HG03196 (cell line): ENCODE data around the gene RTTN.
"Not testable (repeated sequence)": the region's sequence is repeated elsewhere in the genome, so short reads cannot be mapped to it uniquely, and the experiment has no call there.

Source experiments
- ATAC-seq: cut with Tn5 transposase; IDR thresholded peaks from one replicate; pipeline ENCODE4 v1.9.1; 2021; ENCODE audit not compliant: unreplicated experiment

Gene RTTN, protein sequence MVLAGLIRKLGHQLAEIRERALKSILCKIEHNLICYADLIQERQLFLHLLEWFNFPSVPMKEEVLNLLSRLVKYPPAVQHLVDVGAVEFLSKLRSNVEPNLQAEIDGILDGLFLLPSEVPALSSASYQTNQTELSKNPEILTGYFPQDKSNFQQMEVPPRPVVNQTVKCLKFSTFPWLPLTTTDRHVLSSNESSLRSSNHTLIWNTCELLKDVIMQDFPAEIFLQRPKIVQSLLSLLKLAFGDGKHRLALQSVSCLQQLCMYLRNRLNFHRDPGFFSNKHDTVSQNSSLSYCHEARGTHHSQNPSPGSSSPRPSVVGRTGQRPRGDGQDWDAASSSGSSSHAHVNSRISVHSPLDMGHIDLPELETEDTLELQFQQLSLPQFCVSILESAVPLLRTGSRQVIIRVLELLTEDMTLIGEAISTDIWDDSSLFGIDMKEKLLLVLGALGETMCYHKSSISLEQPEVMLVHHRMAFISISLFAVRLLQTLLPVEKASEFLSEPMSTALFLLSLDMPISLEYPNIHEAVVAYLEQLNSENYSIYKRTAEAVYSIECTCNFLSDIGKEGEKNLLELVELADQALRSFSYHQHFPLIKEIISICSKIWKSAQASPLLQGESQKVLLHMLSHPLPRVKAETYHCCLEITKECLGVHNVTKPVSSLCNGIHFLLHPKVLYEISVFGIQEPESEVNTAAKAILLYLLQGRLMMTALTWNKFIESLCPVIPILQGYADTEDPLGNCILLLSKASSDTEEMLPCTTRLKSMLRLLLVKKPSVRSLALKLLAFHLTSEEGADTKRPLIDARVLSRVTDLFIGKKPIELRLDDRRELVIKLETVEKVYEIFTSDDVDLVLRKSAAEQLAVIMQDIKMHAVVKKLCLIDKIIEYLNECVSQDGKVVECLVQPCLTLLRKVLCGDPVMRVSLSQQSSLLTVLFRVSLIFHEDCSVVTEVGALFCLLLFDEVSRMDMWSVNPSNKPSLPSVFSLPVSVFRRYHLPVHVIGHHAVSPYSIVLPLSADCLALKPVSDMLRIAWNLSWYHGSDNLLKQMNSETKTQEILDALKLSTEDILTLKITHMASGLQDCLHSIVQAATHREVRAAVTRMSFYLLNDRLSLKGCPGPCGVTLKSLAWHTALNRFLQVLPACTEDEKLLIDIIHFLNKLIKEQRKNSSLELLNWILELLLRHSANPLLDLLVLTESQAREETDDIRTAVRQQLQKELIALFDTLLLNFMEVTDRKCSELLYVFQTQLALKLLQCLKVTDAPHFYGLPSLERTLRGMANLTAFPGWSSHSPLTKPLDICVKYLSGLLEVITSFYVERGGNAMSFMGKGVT (N-terminal part only)

DNA sequence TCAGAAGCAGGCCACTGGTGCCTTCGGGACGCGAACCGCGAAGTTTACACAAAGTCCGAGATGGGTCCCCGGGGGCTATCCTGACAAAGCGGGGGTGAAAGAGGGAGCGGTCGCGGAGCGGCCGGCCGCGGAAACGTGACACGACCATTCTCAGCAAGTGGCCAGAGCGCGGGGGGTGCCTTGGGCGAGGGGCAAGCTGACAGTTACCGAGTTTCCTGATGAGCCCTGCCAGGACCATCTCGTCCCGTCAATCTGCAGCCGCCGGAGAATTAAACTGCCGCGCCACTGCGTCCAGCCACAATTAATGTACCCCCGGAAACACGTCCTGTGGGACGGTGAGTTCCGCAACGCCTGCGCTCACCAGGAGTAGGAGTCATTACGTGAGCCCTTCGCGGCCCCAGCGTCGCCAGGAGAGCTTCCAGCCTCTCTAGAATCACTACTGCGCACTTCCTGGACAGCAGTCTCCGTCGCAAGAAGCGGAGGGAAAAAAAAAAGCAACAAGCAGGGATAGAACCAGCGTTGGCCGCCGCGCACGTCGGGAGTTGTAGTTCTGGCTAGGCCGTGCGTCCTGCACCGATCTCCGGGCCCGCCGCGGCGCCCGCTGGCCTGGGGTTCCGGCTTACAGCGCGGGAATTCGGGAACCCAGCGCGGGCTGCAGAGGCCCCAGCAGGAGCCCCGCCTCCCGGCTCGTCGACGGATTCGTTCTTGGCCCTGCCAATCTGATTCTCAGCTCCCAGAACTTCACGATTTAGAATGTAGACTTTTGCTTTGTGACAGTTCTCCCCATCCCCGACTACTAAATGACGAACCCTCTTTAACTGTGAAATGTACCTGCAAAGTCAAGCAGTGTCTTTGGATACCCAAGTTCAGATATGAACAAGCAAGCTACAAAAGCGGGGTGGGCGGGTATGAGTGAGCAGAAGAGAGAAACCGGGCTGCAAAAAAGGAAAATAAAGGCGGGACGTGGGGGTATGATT is at the start of gene RTTN:
Gene RTTN, minus strand, starts transcription at position 267 of the 977 bp plus-strand sequence. Its CDS starts 29 bp downstream, at position 238.
- ATAC-seq: peak; percentile 99

DNA sequence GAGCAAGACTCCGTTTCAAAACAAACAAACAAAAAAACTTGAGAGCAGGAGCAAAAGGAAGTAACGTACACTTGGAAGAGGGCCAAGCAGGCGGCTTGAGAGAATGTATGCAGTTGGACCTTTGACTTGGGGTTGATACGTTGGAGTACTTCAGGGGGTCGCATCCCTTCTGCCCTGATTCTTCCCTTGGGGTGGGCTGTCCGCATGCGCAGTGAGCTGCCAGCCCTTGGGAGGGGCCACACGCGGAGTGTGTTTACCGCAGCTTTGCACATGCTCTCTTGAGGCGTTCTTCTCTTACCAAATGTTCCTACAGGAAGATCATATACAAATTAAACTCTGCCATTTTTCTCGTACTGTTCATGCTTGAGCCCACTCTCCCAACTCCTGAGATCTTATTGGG is 45.3 kb upstream of the RTTN start:
- ATAC-seq: no peak

DNA sequence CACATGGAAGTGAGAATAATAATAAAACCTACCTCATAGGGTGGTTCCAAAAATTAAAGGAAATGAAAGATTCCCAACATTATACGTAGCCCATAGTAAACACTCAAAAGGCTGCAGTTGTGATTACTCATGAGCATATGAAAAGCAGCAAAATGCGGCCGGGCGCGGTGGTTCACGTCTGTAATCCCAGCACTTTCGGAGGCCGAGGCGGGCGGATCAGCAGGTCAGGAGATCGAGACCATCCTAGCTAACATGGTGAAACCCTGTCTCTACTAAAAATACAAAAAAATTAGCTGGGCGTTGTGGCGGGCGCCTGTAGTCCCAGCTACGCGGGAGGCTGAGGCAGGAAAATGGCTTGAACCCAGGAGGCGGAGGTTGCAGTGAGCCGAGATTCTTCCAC is 44.4 kb upstream of the RTTN start:
- ATAC-seq: not testable (repeated sequence)

DNA sequence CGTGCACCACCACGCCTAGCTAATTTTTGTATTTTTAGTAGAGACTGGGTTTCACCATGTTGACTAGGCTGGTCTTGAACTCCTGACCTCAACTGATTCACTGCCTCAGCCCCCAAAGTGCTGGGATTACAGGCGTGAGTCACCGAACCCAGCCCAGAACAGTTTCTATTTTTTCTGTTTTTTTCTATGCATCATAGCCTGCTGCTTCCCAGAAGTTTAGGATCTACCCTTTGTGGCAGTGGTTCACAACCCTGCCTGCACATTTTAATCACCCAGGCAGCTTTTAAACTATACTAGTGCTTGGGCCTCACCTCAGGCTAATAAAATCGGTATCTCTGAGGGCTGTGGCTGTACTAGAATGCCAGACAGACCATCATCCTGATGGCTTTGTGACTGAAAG is 43.6 kb upstream of the RTTN start:
- no peak for ATAC-seq

DNA sequence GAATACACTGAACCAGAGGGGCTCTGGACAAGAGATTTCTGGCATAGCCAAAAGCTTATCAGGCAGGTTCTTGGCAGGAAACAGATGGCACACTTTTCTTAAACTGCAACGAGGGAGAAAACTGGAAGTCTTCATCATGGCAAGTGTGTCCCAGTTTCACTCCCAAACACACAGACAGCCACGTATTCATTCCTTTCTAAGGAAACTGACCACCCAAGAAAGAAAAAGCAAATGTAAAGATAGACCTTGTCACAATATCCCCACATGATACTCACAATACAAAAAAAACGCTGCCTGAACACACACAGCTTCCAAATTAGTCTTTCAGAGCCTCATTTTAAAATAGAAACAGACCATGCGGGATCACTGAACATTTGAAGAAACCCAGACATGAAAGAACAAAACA is 40.6 kb upstream of the RTTN start:
- ATAC-seq: no peak

DNA sequence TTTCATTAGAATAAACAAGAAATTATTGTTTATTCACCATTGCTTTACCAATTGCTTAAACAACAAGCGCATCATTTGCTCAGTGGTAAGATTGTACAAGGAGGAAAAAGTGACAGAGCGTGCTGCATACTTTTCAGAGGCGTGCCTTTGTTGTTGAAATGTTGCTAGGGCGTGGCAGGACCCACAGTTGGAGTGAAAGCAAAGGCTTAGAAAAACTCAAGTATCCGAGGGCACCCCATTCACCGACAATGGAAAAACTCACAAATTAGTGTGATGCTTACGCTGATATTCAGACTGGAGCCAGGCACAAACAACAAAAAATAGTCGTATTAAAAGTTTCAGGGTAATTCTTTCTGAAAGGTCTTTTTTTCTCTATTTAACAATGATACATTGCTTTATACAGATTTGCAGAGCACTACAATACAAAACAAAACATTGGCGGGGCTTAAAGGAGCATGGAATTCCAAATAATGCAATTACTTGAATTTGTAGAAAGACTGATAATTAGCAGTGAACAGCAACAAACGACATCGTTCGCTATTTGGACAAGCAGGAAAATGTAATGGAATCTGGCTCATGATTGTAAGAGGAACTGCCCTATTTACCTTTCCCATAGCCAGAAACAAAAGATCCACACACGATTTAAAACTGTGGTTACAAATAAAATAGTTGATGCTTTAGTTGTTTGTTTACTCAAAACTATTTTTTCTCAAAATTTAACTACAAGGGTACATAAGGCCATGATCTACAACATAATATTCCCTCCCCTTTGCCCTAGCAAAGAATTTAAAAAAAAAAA is 37.8 kb upstream of the RTTN start:
- ATAC-seq: no peak

DNA sequence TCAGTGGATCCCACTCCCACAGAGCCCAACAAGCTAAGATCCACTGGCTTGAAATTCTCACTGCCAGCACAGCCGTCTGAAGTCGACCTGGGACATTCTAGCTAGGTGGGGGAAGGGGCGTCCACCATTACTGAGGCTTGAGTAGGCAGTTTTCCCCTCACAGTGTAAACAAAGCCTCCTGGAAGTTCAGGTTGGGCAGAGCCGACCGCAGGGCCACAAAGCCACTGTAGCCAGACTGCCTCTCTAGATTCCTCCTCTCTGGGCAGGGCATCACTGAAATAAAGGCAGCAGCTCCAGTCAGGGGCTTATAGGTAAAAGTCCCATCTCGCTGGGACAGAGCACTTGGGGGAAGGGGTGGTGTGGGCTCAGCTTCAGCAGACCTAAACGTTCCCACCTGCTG is 31.4 kb upstream of the RTTN start:
- ATAC-seq: not testable (repeated sequence)

DNA sequence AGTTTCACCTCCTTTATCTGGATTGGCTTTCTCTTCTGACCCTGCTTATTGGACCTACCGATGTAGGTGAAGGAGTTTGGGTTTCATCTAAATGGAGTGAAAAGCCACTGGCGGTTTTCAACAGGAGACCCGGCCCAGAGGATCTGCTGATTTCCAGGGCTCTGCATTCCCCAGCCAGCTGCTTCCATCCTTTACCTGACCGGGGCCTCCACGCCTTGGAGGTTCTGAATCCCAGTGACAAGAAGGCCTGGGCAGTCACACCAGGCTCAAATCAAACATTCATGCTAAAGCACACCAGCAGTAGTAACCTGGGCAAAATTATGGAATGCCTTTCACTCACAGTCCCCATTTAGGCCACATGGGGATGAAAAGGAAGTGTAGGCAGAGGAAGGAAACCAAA is 30.0 kb upstream of the RTTN start:
- no peak for ATAC-seq

DNA sequence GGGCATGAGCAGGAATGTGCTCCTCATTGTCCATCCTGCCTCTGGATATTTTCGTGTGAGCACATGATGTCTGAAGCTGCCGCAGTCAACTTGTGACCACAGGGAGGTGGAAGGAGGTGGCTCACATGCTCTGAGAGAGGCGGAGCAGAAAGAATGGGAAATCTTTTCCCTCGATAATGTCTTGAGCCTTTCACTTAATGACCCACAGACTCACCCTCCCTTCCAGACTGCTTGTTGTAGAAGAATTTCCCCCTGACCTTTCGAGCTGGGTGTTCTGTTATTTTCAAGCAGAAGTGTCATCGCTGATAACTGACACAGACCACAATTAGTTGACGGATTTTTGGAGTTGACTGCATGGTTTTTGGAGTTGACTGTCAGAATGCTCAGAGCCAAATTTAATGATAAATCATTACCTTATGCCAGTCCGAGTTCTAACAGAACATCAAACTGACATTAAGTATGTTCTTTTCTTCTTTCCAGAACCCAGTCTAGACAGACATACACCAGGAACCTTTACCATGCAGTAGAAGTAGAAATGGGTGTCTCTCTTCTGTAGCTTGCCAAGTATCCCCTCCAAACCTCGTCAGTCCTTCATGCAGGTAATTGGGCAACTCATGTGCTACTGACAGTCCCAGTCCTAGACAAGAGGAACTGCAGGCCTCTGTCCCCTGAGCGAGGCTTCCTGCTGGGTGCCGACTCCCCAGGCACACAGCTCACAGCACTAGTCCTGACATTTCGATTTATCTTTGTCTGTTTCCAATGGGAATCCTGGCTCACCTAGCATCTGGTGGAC is 29.4 kb upstream of the RTTN start:
- ATAC-seq: no peak

DNA sequence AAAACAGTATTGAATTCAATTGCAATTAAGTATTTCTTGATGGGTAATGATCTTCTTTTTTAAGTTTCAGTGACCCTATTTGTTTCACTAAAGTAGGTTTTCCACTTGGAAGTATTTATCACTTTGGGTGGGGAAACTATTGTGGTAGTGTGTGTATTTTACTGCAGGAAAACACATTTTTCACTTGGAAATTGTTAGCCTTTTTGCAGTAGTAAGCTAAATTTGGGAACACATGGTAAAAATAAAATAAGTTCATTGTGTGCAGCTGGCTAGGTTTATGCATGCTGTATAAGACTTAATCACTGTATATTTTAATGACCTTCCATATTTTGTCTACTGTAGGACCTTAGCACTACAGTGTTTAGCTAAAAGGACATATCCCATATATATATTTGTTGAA is 28.5 kb upstream of the RTTN start:
- ATAC-seq: no peak

DNA sequence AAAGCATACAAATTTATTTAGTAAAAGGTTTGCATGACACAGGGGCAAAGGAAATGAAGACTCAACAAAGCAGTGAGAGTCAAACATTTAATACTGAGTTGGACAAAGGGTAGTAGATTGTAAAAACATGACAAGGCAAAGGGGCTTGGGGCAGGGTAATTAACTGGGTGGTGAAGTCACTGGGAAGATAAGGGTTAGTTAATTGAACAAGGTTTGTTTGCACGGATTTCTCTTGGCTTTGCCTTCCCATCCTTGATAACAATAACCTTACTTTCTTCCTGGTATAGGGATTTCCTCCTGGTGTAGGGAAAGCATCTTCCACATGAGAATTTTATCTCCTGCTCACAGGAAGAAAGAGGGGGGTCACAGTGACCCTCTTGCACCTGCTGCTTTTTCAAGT is 26.8 kb upstream of the RTTN start:
- no peak for ATAC-seq

DNA sequence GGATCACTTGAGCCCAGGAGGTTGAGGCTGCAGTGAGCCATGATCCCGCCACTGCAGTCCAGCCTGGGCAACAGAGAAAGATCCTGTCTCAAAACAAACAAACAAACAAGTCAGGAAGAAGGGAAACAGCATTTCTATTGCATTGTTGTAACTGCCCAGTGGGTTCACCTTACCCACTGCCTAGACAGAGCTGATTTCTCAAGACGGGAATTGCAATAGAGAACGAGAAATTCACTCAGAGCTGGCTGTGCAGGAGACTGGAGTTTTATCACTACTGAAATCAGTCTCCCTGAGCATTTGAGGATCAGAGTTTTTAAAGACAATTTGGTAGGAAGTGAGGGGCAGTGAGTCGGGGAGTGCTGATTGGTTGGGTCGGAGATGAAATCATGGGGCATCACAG is 24.2 kb upstream of the RTTN start:
- ATAC-seq: no peak

DNA sequence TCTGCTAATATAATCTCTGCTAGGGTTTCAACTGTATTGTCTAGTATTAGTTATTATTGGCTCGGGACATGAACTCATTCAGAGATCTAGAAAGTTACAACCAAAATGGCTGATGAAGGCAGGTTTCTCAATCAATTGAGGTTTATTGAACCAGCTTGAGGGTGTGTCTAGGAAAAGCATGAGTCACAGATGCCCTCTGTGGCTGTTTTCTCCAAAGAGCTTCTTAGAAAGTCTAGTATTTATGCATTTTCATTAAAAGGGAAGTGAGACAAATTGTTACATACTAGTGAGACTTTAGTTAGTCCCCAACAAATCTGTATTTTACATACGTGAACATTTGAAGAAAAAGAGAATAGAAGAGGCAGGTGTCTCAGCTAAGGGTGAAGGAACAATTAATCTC is 23.0 kb upstream of the RTTN start:
- no peak for ATAC-seq

DNA sequence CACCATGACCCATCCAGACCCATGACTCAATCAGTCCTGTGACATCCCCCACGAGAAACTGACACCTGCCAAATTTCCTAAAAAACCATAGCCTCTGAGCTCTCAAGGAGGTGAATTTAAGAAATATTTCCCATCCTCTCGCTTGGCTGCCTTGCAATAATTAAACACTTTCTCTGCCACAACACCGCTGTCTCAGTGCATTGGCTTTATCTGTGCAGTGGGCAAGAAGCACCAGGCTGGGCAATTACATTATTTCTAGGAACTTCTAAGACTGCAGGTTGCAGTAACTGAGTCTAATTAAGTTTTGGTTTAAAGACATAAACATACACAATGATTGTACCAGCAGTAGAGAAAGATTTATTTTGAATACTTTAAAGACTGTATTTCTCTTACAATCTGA is 22.0 kb upstream of the RTTN start:
- no peak for ATAC-seq

DNA sequence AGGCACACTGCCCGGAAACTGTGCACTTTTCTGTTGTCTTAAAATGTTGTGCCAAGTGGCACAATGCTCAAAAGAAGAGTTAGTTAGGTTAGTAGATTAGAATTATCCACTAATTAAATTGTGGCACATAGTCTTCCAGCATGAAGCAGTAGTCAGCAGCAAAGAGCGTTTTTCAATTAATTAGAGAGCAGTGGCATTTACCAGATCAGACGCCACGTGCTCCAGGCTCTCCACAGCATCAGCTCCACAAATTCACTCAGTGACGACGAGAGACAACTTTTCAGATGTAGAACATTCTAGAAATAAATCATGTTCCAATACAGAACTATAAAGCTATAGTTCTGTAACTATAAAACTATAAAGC is 16.4 kb upstream of the RTTN start:
- ATAC-seq: no peak

DNA sequence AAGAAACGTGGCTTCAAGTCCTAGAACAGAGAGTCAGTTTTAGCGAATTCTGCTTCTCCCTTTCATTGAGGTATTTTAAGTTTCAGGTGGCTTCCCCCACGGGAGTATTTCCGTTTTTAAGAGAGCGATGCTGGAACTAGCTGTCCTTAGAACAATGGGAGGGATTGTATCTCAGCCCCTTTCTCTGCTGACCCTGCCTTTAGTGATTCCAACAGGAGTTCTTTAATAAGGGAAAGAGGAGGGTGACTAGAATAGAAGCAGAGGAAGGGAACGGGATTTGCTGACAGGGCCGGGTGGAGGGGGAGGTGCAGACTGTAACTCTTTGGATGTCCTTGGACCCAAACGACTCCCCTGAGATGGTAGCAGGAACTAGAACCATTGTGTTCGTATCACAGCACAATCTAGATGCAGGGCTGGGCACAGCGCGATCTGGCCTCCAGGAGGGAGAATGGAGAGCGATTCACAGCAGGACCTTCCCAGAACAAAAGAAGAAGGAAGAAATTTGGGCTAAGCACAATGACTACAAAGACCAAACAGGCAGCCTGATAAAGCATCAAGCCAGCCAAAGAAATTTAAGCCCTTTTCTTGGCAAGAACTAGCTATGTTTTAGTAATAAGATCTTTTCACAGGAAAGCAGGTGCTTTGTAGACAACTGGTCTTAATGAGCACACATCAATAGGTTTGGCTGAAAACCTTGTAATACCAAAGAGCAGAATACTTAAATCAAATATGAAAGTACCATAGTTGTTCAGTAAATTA is 15.8 kb upstream of the RTTN start:
- ATAC-seq: no peak

DNA sequence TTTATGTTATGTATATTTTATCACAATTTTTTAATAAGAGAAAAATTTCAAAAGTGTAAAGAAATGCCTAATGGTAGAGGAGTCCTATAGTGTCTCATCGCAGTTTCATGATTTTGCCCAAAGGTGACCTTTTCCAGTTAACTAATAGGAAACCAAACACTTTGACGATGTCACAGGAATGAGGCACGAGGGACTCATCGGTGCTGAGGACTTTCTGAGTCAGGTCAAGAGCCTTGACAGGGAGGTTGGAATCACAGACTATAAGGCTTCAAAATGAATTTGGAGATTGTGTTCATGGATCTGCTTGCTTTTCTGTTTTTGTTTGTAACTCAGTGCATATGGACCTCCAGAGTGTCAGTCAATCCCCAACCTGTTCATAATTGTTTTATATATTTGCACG is 15.1 kb upstream of the RTTN start:
- no peak for ATAC-seq

DNA sequence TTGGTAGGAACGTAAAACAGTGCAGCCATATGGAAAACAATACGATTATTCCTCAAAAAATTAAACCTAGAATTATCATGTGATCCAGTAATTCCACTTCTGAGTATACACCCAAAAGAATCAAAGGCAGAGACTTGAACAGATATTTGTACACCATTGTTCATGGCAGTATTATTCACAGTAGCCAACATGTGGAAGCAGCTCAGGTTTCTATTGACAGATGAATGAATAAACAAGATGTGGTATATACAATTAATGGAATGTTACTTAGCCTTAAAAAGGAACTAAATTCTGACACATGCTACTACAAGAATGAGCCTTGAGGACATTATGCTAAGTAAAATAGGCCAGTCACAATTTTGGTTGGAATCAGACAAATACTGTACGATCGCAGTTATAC is 14.2 kb upstream of the RTTN start:
- ATAC-seq: no peak
